HG02759 (cell line): ENCODE results near the gene PPIF.
"Not testable (repeated sequence)": the region's sequence is repeated elsewhere in the genome, so short reads cannot be mapped to it uniquely, and the experiment has no call there.

Experiments used
- ATAC-seq: cut with Tn5 transposase; IDR thresholded peaks from one replicate; pipeline ENCODE4 v1.9.1; 2021; ENCODE audit warnings: mild to moderate bottlenecking, moderate library complexity; ENCODE audit not compliant: unreplicated experiment

PPIF gene

GRCh38 chr10:79329529-79329928 is 17.7 kb upstream of the PPIF start:
- no peak for ATAC-seq

DNA sequence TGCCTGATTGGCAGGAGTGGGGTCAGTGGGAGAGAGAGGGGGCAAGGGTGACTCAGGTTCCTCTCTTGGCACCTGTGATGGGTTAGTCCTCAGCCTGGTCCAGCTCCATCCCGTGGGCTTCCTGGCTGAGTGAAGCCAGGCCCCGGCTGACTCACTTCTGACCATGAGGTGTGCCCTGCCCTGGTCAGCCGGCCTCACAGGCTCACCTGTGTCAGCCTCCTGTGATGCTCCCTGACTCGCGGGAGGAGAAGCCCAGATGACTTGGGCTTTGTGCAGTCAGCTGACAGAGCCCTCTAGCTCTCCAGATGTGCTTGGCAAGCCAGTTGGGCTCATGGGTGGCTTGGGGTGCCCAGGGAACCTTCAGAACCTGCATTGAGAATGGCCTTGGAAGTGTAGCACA is 16.0 kb upstream of the PPIF start:
- ATAC-seq = peak; percentile 14

DNA sequence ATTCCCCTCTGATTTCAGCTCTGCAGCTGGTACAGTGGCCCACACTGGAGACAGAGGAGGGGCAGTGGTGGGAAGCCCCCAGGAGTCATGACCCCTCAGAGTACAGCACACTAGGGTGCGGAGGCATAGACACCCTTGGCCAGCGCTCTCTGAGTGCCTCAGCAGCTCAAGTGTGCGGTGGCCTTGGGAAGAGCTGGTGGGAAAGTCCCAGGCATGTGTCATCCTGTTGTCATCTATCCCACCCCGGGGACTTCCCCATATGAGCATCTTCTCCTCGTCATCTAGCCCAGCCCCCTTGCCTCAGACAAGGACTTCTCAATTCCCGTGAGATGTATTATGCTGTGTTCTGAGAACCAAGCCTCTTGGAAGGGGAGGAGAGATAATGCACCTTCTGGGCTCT is 15.6 kb upstream of the PPIF start:
- ATAC-seq = peak; percentile 88

DNA sequence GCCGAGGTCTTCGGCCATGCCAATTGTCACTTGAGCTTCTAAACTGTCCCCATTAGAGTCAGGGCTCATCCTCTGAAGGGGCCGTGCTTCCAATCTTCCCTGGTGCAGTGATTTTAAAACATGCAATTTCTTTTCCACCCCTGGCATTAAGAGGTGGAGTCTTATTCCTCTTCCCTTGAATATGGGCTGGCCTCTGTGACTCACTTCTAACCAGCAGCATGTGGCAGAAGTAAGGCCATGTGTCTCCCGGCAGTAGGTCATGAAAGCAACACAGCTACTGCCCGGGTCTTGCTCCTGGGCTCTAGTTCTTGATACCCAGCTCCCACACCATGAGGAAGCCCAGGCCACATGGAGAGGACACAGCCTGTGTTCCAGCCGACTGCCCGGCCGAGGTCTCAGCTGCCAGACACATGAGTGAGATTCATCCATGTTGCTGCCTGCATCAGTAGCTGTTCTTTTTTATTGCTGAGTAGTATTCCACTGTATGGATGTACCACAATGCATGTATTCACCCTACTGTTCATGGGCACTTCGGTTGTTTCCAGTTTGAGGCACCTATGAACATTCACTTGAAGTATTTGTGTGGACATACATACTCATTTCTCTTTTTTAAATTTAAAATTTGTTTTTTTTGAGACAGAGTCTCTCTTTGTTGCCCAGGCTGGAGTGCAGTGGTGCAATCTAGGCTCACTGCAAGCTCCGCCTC is 14.5 kb upstream of the PPIF start:
- not testable (repeated sequence) for ATAC-seq

GRCh38 chr10:79333513-79333912 is 13.8 kb upstream of the PPIF start:
- no peak for ATAC-seq

DNA sequence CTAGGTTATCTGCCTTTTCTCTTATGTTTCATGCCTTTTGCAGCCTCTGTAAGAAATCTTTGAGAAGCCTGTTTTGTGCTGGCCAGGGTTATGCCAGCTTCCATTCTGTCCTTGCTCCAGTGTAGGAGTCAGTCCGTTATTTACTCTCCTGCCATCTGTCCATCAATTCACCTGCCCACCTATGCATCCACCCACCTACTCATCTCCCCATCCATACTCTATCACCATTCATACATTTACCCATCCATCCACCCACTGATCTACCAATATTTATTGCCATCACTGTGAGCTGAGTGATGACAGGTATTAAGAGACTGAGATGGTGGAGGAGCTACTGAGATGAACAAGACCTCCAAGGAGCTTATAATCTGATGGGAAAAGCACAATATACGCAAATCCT is 12.7 kb upstream of the PPIF start:
- no peak for ATAC-seq

DNA sequence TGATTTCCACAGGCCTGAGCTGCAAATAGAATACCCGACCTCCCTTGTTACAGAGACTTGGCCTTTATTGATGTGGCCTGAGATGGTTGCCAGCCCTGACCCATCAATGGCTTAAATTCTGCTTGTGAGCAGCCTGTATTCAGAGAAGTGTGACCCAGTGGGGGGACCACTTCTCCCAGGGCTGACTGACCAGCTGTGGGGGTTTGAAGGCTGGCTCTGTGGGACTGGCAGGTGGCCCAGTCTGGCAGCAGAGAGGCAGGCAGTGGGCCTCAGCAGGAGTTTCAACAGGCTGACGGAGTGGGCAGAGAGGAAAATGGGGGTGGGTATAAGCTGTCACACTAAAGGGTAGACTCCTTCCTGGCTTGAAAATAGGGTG is 12.2 kb upstream of the PPIF start:
- no peak for ATAC-seq

GRCh38 chr10:79335470-79336235 is 11.6 kb upstream of the PPIF start:
- no peak for ATAC-seq

- no peak for ATAC-seq
Observed at GRCh38 chr10:79336276-79336675, 11.0 kb upstream of the PPIF start.

- no peak for ATAC-seq
Observed at GRCh38 chr10:79336739-79337138, 10.5 kb upstream of the PPIF start.

DNA sequence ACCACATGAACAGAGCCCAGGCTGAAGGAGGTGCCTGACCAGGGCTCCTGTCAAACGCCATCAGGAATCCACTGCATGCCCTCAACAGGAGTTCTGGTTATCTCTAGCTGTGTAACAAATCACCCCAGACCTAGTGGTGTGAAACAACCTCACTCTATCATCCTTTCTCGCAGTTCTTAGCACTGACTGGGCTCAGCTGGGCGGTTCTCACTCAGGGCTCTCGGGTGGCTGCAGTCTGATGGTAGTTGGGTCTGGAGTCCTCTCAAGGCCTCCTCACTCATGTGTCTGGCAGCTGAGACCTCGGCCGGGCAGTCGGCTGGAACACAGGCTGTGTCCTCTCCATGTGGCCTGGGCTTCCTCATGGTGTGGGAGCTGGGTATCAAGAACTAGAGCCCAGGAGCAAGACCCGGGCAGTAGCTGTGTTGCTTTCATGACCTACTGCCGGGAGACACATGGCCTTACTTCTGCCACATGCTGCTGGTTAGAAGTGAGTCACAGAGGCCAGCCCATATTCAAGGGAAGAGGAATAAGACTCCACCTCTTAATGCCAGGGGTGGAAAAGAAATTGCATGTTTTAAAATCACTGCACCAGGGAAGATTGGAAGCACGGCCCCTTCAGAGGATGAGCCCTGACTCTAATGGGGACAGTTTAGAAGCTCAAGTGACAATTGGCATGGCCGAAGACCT is 9.3 kb upstream of the PPIF start:
- not testable (repeated sequence) for ATAC-seq

DNA sequence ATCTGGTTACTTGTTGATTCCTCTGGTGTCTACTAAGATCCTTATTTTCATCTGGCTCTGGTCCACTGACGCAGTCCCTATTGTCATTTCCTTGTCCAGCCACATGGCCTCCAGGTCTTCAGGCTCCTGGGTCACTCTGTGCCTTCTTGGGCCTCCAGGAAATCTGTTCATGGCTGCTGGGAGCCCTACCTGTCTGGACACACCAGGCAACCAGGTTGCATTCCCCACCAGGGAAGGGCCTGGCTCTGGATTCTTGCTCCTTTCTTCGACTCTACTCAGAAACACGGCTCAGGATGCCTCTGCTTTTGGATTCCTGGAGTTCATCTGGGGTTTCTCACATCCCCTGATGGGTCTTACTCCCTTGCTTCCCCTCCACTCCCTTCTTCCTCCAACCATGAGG is 8.0 kb upstream of the PPIF start:
- no peak for ATAC-seq

DNA sequence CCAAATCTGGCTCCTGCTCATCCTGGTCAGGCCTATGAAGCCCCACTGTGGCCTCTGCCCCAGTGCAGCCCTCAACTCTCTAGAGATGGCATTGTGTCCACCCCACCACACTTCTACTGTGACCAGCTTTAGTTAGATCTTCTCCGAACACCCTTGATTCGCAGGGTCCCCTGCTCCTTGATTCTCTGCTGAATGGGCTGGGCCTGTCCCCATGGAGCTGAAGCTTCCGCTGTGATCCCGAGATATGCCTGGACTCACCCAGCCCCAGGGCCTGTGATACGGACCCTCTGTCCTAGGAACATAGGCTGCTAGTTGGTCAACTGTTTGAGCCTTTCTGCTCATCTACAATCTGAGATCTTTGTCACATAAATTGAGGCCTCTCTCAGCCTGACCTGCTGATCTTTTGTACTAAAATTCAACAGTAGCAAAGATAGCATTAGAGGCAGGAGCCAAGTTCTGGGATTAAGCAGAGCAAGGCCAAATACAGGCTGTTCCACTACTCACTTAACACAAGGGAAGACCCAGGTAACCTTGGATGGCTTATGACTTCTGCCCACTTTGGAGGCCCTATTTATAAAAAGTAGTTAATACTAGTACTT is 6.5 kb upstream of the PPIF start:
- no peak for ATAC-seq

GRCh38 chr10:79342295-79342761 is 4.9 kb upstream of the PPIF start:
- ATAC-seq = no peak

DNA sequence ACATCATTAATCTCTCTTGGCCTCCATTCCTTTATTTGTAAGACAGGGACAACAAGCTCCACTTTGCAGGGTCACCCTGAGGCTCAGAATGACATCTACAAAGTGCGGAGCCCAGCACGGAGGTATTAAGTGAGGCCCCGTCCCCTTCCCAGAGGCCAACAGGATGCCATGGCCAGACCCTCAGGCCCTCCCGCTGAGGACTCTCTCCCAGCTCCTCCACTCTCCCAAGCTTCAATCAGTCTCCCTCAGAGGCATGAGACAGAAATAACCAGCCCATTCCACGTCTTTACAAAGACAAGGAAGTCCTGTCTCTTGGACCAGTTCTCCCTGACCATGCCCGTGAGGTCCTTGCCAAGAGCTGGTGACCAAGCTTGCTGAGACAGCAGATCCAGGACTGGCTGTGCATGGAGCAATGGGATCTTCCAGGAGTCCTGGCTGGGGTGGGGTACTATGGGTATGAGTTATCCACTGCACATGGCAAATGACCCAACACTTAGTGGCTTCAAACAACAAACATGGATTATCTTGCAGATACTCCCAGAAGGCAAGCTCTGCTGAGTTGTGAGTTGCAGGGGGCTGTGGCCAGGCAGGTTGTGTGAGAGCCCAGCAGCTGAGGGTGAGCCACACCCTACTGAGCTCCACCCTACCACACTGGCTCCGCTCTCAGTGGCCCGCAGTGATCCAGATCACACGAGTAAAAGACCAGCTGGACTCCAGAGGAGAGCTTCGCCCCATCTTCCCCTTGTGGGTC is 4.3 kb upstream of the PPIF start:
- ATAC-seq = no peak

DNA sequence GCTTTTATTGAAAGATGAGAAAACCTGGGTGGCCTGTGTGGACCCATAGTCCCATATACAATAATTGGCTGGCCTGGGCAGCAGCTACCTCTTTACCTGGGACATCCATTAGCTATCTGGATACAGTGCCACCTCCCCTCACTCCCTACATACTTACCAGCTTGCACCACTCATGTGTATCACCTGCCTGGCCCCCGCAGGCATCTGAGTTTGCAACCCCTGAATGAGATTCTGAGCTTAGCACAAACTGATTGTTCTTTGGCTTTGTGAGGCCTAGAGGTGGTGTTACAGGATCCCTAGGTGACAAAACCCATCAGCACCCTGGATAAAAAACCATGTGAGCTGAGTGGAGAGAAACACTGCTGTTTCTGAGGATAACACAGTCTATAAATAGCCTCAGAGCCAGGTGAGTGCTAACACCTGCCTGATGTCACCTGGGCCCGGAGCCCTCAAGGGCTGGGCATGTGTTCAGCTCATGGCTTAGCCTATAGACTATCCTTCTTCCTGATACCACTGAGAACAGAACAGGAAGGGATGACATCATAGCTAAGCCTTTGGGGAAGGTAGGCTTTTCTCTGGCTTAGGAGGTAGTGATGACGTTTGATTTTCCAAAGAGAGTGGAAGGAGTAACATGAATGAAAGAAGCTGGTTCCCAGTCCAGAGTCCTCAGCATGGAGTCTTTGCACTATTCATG is 2.6 kb upstream of the PPIF start:
- ATAC-seq = no peak

DNA sequence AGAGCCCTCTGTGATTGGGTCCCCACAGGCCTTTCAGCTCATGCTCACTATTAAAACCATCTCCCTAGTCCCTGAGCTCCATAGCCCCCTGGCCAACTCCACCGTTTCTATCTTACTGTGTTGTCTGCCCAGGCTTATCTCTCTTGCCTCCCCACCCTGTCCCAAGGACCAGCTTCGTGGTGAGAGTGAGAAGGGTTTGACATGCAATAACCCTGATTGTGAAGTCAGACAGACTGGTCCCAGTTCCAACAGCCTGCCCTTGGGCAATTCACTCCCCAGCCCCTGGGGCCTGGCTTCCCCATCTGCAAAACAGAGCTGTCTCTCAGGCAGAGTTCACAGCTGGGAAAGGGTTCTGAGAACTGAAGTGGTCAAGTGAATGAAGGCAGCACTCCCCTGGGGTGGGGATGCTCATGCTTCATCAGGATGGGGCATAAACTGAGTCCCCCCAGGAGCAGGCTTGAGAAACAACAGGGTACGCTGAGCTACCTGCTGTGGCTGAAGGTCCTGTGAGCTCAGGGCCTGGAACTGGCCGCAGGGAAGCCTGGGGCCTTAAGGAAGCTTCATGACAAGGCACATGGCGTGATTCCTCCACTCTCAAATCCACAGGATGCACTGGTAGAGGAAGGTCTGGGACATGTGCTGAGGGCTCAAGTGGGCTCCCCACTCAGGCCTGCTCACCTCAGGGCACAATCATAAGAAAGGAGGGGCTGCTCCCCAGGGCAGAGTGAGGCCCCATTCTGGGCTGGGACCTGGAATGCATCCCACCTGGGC is 1.8 kb upstream of the PPIF start:
- no peak for ATAC-seq

DNA sequence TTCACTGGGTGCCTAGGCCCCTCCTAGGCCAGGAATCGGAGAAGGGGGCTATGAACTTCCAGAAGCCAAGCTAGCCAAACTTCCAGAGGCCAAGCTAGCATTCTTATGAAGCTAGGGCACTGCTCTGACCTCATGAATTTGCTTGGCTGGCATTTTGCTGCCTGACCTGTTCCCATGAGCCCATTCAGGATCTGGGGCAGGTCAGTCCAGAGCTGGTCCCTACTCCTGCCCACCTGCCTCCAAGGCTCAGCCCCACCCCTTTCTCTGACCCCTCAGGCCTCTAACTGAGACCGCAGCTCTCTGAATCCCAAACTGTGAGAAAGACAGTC is 1.3 kb upstream of the PPIF start:
- ATAC-seq = no peak

- no peak for ATAC-seq
Observed at GRCh38 chr10:79346388-79347225, 662 bp upstream of the PPIF start.
